ENCODE results near the gene SLC37A2.

Gene SLC37A2

GRCh38 chr11:125100136-125100535 is 37.0 kb downstream of the SLC37A2 start:
- H3K9me3 ChIP-seq (ENCODE audit: insufficient read depth, low read depth, low read length), result no peaks in the 10 kb centered on the region
- peaks cover 3% of the 10 kb centered on the region; the same call in 1 of the 2 replicates for H3K36me3 ChIP-seq (ENCODE audit: insufficient read depth, low read length)
- no peak overlapping the region for H3K9ac ChIP-seq (ENCODE audit: low read depth, low read length, poor library complexity, severe bottlenecking)
- no peak overlapping the region for H3K4me2 ChIP-seq (ENCODE audit: low read depth, low read length, poor library complexity, severe bottlenecking)
- H3F3A ChIP-seq (ENCODE audit: low read depth), result no peaks in the 10 kb centered on the region
- H3K9me2 ChIP-seq (replicated peaks; ENCODE audit: low read depth, low read length), result no peaks in the 10 kb centered on the region
- no peak overlapping the region for H2AFZ ChIP-seq (ENCODE audit: low read length)
- H3K4me1 ChIP-seq (ENCODE audit: insufficient read depth, low read length, poor library complexity, severe bottlenecking), result no peaks in the 10 kb centered on the region
- no peak for TF ChIP-seq EZH2phosphoT487 (IDR thresholded peaks at IDR 0.05; ENCODE audit: borderline replicate concordance)
- TF ChIP-seq, protein P1, sequence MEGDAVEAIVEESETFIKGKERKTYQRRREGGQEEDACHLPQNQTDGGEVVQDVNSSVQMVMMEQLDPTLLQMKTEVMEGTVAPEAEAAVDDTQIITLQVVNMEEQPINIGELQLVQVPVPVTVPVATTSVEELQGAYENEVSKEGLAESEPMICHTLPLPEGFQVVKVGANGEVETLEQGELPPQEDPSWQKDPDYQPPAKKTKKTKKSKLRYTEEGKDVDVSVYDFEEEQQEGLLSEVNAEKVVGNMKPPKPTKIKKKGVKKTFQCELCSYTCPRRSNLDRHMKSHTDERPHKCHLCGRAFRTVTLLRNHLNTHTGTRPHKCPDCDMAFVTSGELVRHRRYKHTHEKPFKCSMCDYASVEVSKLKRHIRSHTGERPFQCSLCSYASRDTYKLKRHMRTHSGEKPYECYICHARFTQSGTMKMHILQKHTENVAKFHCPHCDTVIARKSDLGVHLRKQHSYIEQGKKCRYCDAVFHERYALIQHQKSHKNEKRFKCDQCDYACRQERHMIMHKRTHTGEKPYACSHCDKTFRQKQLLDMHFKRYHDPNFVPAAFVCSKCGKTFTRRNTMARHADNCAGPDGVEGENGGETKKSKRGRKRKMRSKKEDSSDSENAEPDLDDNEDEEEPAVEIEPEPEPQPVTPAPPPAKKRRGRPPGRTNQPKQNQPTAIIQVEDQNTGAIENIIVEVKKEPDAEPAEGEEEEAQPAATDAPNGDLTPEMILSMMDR (conservative IDR thresholded peaks at IDR 0.05; ENCODE audit: low read length), result no peak
- H3K79me2 ChIP-seq (ENCODE audit: insufficient read depth, low read length), result no peaks in the 10 kb centered on the region
- H3K4me3 ChIP-seq (ENCODE audit: low read length, poor library complexity, severe bottlenecking), result no peak overlapping the region
- no peaks in the 10 kb centered on the region for H4K20me1 ChIP-seq (ENCODE audit: insufficient read depth, low read length, poor library complexity, severe bottlenecking)
- H3K27me3 ChIP-seq (ENCODE audit: insufficient read depth, low read length, poor library complexity, severe bottlenecking), result no peaks in the 10 kb centered on the region

DNA sequence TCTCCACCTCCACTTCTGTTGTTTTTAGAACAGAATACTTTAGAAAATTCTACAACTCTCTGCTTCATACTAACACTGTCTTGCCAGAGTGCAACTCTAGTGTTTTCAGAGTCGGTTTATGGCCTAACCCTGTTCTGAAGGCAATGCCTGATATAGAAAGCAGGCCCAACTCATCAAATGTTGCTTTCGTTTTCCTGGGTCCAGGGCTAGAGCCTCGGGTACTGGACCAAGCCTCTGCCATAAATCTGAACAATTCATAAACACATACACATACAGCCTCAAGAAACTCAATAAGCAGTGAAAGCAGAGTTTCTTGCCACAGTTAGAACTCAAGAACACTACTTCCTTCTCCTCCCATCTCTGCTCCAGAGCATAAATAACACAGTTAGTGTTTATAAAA is 38.5 kb downstream of the SLC37A2 start:
- Histone ChIP-seq H2AFZ (ENCODE audit: low read length) (no peak overlapping the region), H3K36me3 (ENCODE audit: insufficient read depth, low read length) (peaks cover 3% of the 10 kb centered on the region; the same call in 1 of the 2 replicates), H3K9ac (ENCODE audit: low read depth, low read length, poor library complexity, severe bottlenecking) (no peak overlapping the region), H3F3A (ENCODE audit: low read depth) (no peaks in the 10 kb centered on the region), H3K9me2 (replicated peaks; ENCODE audit: low read depth, low read length) (no peaks in the 10 kb centered on the region), H4K20me1 (ENCODE audit: insufficient read depth, low read length, poor library complexity, severe bottlenecking) (no peaks in the 10 kb centered on the region), H3K4me3 (ENCODE audit: low read length, poor library complexity, severe bottlenecking) (no peak overlapping the region), H3K4me1 (ENCODE audit: insufficient read depth, low read length, poor library complexity, severe bottlenecking) (peaks cover 2% of the 10 kb centered on the region), H3K79me2 (ENCODE audit: insufficient read depth, low read length) (no peaks in the 10 kb centered on the region), H3K9me3 (ENCODE audit: insufficient read depth, low read depth, low read length) (no peaks in the 10 kb centered on the region), H3K27me3 (ENCODE audit: insufficient read depth, low read length, poor library complexity, severe bottlenecking) (no peaks in the 10 kb centered on the region), H3K4me2 (ENCODE audit: low read depth, low read length, poor library complexity, severe bottlenecking) (no peak overlapping the region)
- TF ChIP-seq EZH2phosphoT487 (IDR thresholded peaks at IDR 0.05; ENCODE audit: borderline replicate concordance), result no peak
- TF ChIP-seq, protein P1 (conservative IDR thresholded peaks at IDR 0.05; ENCODE audit: low read length), result no peak

DNA sequence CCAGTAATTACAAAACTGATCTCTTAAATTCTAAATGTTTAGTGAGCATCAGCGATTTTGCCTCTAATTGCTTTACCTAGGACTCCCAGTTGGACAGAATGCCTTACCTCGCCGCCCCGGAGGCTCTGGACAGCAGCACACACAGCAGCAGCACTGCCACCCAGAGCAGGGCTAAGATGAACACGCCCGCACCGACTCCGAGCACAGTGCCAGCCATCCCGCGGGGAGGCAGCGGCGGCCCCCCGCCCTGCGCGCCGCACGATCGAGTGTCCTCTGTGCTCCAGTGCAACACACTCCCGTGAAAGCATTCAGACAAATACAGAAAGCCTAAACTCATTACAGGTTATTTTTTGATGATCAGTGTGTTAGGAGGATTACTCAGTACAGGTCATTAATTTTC is 38.9 kb downstream of the SLC37A2 start:
- Histone ChIP-seq H3K27me3 (ENCODE audit: insufficient read depth, low read length, poor library complexity, severe bottlenecking) (no peaks in the 10 kb centered on the region), H3K9ac (ENCODE audit: low read depth, low read length, poor library complexity, severe bottlenecking) (no peak overlapping the region), H3F3A (ENCODE audit: low read depth) (no peaks in the 10 kb centered on the region), H3K79me2 (ENCODE audit: insufficient read depth, low read length) (no peaks in the 10 kb centered on the region), H4K20me1 (ENCODE audit: insufficient read depth, low read length, poor library complexity, severe bottlenecking) (no peaks in the 10 kb centered on the region), H3K4me2 (ENCODE audit: low read depth, low read length, poor library complexity, severe bottlenecking) (no peak overlapping the region), H3K9me3 (ENCODE audit: insufficient read depth, low read depth, low read length) (no peaks in the 10 kb centered on the region), H3K4me3 (ENCODE audit: low read length, poor library complexity, severe bottlenecking) (no peak overlapping the region), H3K4me1 (ENCODE audit: insufficient read depth, low read length, poor library complexity, severe bottlenecking) (peaks cover 2% of the 10 kb centered on the region), H3K36me3 (ENCODE audit: insufficient read depth, low read length) (peaks cover 3% of the 10 kb centered on the region; the same call in 1 of the 2 replicates), H2AFZ (ENCODE audit: low read length) (no peak overlapping the region), H3K9me2 (replicated peaks; ENCODE audit: low read depth, low read length) (no peaks in the 10 kb centered on the region)
- TF ChIP-seq EZH2phosphoT487 (IDR thresholded peaks at IDR 0.05; ENCODE audit: borderline replicate concordance), result no peak
- TF ChIP-seq, protein P1 (conservative IDR thresholded peaks at IDR 0.05; ENCODE audit: low read length), result no peak

Measured in Loucy (cell line).